Kidney tubule cell (primary cell): ENCODE data around the gene CLMN.
A peak's percentile ranks its signal among the peaks of the same experiment; 100 is the strongest.

Experiments
- DNase-seq: peaks from one replicate; pipeline ENCODE4 v3.0.0-alpha.2; 2018; ENCODE audit warnings: low spot score

The CLMN gene

GRCh38 chr14:95137164-95137803 is 182.4 kb downstream of the CLMN start:
- no peak for DNase-seq

GRCh38 chr14:95136631-95137030 is 183.1 kb downstream of the CLMN start:
- DNase-seq: no peak

GRCh38 chr14:95134304-95134933 is 185.3 kb downstream of the CLMN start:
- DNase-seq: peak; percentile 36

DNA sequence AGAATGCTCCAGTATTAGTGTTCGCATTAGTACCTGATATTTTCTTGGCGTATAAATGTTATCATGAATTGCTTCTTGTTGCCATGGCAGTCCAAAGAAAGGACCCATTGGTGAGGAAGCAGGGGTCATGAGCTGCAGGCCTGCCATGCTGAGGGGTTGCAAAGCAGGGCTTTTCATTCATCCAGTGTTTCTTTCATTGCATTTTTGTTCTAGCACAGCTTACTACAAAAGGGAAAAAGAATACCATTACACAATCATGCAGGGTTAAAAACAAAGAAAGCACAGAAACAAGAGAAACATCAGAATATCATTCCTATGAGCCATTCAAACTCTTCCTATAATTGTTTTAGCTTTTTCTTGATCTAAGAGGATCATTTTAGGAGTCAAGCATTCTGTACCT is 186.4 kb downstream of the CLMN start:
- no peak for DNase-seq

DNA sequence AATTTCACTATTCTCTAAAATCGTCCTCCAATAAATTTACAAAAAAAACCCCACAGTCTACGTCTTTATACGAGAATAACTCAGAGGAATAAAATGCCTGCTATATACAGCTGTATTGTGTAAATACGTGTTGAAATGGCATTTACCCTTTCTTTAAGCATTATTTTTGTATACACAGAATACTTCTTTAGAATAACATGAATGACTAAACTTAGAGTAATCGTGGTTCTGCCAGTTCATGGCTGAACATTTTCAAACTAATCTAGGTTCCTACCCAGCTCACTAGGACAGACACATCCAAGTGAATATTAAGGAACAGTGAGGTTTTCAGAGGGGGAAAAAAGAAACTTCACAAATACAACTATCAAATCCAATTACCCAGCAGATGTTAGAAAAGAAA is 186.9 kb downstream of the CLMN start:
- no peak for DNase-seq
